GM23248 (cell line): ENCODE measurements around the gene UGT3A1.

ENCODE experiments used
- EZH2 ChIP-seq: fragments of 200-600 bp; sonication (generic); IDR thresholded peaks from 2 replicates; pipeline ENCODE4 v1.6.1; 2018; ENCODE audit warnings: antibody characterized with exemption, mild to moderate bottlenecking; ENCODE audit not compliant: insufficient read depth, poor library complexity, severe bottlenecking
- EZH2phosphoT487 ChIP-seq: fragments of 200-600 bp; sonication (generic); IDR thresholded peaks from 2 replicates; pipeline ENCODE4 v1.6.1; 2018; ENCODE audit warnings: antibody characterized with exemption, moderate library complexity, mild to moderate bottlenecking, low read depth; ENCODE audit not compliant: insufficient read depth

- TF ChIP-seq EZH2phosphoT487: no peak
- no peak for TF ChIP-seq EZH2
Observed at GRCh38 chr5:35960328-35960727, 30.9 kb downstream of the UGT3A1 start.
